ENCODE measurements around the gene CFAP70. TPM values are rescaled to one million over a fixed set of nuclear protein-coding genes. Genes with fewer than 3 reads are reported as not detected.
A peak's percentile ranks its signal among the peaks of the same experiment; 100 is the strongest.
"Not testable (repeated sequence)": the region's sequence is repeated elsewhere in the genome, so short reads cannot be mapped to it uniquely, and the experiment has no call there.

The CFAP70 gene
- total RNA-seq, 2 experiments from 2014 or later, result 0.58 to 0.60 TPM

- Mint-ChIP-seq H3K9me3 (peaks cover 15% of the 10 kb centered on the region), H3K36me3 (peaks cover 13% of the 10 kb centered on the region), H3K4me1 (no peaks in the 10 kb centered on the region), H3K27me3 (no peaks in the 10 kb centered on the region), H3K4me3 (no peak overlapping the region), H3K27ac (no peak overlapping the region)
- no peak for DNase-seq
These were observed 51.4 kb downstream of the CFAP70 start for GRCh38 chr10:73307203-73307800.

GRCh38 chr10:73306171-73306708, 52.4 kb downstream of the CFAP70 start:
- no peak overlapping the region for H3K4me3 Mint-ChIP-seq
- peaks cover 13% of the 10 kb centered on the region for H3K36me3 Mint-ChIP-seq
- no peak for DNase-seq
- H3K9me3 Mint-ChIP-seq, result peaks cover 15% of the 10 kb centered on the region
- H3K27ac Mint-ChIP-seq, result no peak overlapping the region
- no peaks in the 10 kb centered on the region for H3K4me1 Mint-ChIP-seq
- no peaks in the 10 kb centered on the region for H3K27me3 Mint-ChIP-seq

GRCh38 chr10:73296946-73297345, 61.7 kb downstream of the CFAP70 start:
- no peak overlapping the region for H3K4me3 Mint-ChIP-seq
- no peaks in the 10 kb centered on the region for H3K9me3 Mint-ChIP-seq
- no peak for DNase-seq
- no peak overlapping the region for H3K27ac Mint-ChIP-seq
- H3K4me1 Mint-ChIP-seq, result no peaks in the 10 kb centered on the region
- no peaks in the 10 kb centered on the region for H3K36me3 Mint-ChIP-seq
- no peaks in the 10 kb centered on the region for H3K27me3 Mint-ChIP-seq

GRCh38 chr10:73293461-73293860, 65.2 kb downstream of the CFAP70 start:
- Mint-ChIP-seq H3K27ac (no peak overlapping the region), H3K36me3 (peaks cover 12% of the 10 kb centered on the region), H3K27me3 (no peaks in the 10 kb centered on the region), H3K9me3 (peaks cover 1% of the 10 kb centered on the region), H3K4me3 (no peak overlapping the region), H3K4me1 (no peaks in the 10 kb centered on the region)
- DNase-seq, result no peak

DNA sequence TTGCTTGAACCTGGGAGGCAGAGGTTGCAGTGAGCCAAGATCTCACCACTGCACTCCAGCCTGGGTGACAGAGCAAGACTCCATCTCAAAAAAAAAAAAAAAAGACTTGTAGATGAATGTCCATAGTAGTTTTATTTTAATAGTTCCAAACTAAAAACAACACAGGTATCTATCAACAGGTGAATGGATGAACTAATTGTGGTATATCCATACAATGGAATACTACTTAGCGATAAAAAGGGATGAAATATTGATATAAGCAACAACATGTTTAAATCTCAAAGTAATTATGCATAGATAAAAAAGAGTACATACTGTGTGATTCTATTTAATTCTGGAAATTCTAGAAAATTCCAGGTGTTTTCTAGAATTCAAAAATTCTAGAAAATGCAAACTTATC, 68.7 kb downstream of the CFAP70 start:
- H3K27ac Mint-ChIP-seq, result no peak overlapping the region
- H3K27me3 Mint-ChIP-seq, result no peaks in the 10 kb centered on the region
- DNase-seq, result no peak
- no peak overlapping the region for H3K4me3 Mint-ChIP-seq
- peaks cover 12% of the 10 kb centered on the region for H3K36me3 Mint-ChIP-seq
- H3K4me1 Mint-ChIP-seq, result no peaks in the 10 kb centered on the region
- H3K9me3 Mint-ChIP-seq, result peaks cover 1% of the 10 kb centered on the region

- Mint-ChIP-seq H3K4me3 (no peak overlapping the region), H3K4me1 (no peaks in the 10 kb centered on the region), H3K27ac (no peak overlapping the region), H3K27me3 (no peaks in the 10 kb centered on the region), H3K9me3 (peaks cover 1% of the 10 kb centered on the region), H3K36me3 (peaks cover 12% of the 10 kb centered on the region)
- DNase-seq, result no peak
These were observed 71.2 kb downstream of the CFAP70 start for GRCh38 chr10:73287441-73287840.

DNA sequence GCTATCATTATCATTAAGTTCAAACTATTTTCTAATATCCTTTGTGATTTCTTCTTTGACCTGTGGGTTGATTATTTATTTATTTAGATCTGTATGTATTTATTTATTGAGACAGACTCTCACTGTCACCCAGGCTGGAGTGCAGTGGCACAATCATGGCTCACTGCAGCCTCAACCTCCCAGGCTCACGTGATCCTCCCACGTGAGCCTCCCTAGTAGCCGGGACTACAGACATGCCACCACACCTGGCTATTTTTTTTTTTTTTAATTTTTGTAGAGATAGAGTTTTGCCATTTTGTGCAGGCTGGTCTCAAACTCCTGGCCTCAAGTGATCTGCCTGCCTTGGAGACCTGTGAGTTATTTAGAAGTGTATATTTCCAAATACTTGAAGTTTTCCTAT, 77.6 kb downstream of the CFAP70 start:
- no peak overlapping the region for H3K27ac Mint-ChIP-seq
- no peaks in the 10 kb centered on the region for H3K36me3 Mint-ChIP-seq
- H3K4me3 Mint-ChIP-seq, result no peak overlapping the region
- H3K9me3 Mint-ChIP-seq, result no peaks in the 10 kb centered on the region
- no peak for DNase-seq
- no peaks in the 10 kb centered on the region for H3K4me1 Mint-ChIP-seq
- H3K27me3 Mint-ChIP-seq, result no peaks in the 10 kb centered on the region

GRCh38 chr10:73264423-73264822, 94.2 kb downstream of the CFAP70 start:
- Mint-ChIP-seq H3K4me1 (peaks cover 4% of the 10 kb centered on the region), H3K27me3 (no peaks in the 10 kb centered on the region), H3K36me3 (no peaks in the 10 kb centered on the region), H3K9me3 (no peaks in the 10 kb centered on the region), H3K4me3 (no peak overlapping the region), H3K27ac (no peak overlapping the region)
- DNase-seq, result no peak

DNA sequence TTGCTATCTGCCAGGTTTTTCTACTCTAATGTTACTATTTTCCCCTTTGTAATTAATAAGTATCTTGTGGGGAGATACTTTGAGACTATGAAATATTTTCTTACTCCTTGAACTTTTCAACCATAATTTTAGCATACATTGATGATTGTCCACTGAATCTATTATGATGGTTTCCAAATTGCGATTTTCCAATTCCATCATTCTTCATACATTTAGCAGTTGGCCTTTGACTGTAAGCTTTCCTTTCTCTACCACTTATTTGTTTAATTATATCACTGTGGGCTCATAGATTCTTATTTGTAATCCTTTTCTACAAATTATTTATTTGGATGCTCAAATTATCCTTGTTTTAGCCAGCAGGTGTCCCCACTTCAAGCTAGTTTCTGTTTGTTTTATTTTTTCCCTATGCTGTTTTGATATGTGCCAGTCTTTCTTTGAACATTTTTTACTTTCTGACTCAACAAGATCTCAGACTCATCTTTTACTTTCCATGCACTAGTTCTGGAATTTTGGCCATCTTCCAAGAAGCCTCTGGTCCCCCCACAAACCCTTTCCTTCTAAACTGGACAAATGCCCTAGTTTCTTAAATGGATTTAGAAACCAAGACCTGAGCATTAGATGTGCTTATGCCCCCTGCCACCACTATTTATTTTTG, 94.8 kb downstream of the CFAP70 start:
- DNase-seq, result no peak
- Mint-ChIP-seq H3K4me1 (peaks cover 4% of the 10 kb centered on the region), H3K4me3 (no peak overlapping the region), H3K36me3 (no peaks in the 10 kb centered on the region), H3K27me3 (no peaks in the 10 kb centered on the region), H3K9me3 (peaks cover 3% of the 10 kb centered on the region), H3K27ac (no peak overlapping the region)

DNA sequence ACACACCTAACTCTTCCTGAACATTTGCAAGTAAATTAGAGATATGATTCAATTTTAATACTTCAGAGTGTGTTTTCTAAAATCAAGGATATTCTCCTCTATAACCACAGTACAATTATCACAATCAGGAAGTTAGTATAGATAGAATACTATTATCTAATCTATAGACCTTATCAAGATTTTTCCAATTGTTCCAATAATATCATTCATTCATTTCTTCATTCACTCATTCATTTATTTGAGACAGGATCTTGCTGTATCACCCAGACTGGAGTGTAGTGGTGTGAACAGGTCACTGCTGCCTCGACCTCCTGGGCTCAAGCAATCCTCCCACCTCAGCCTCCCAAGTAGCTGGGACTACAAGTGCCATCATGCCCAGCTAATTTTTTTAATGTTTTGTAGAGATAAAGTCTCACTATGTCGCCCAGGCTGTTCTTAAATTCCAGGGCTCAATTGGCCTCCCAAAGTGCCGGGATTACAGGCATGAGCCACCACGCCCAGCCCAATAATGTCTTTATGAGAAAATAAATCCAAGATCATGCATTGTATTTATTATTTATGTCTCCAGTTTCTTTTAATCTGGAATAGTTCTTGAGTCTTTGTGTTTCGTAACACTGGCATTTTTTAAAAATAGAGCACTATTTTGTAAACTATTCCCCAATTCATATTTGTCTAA, 95.6 kb downstream of the CFAP70 start:
- Mint-ChIP-seq H3K4me1 (peaks cover 4% of the 10 kb centered on the region), H3K36me3 (no peaks in the 10 kb centered on the region), H3K27me3 (no peaks in the 10 kb centered on the region), H3K27ac (no peak overlapping the region), H3K4me3 (no peak overlapping the region), H3K9me3 (peaks cover 3% of the 10 kb centered on the region)
- DNase-seq, result no peak

GRCh38 chr10:73262105-73262730, 96.4 kb downstream of the CFAP70 start:
- no peaks in the 10 kb centered on the region for H3K36me3 Mint-ChIP-seq
- H3K27me3 Mint-ChIP-seq, result no peaks in the 10 kb centered on the region
- peaks cover 3% of the 10 kb centered on the region for H3K9me3 Mint-ChIP-seq
- DNase-seq, result no peak
- H3K4me3 Mint-ChIP-seq, result no peak overlapping the region
- H3K27ac Mint-ChIP-seq, result no peak overlapping the region
- H3K4me1 Mint-ChIP-seq, result peaks cover 4% of the 10 kb centered on the region

GRCh38 chr10:73261362-73261995, 97.2 kb downstream of the CFAP70 start:
- Mint-ChIP-seq H3K4me1 (peaks cover 7% of the 10 kb centered on the region), H3K36me3 (no peaks in the 10 kb centered on the region), H3K27me3 (no peaks in the 10 kb centered on the region), H3K4me3 (no peak overlapping the region), H3K9me3 (peaks cover 3% of the 10 kb centered on the region), H3K27ac (no peak overlapping the region)
- DNase-seq, result no peak

GRCh38 chr10:73258612-73259011, 100.1 kb downstream of the CFAP70 start:
- H3K9me3 Mint-ChIP-seq, DNase-seq, H3K4me3 Mint-ChIP-seq, H3K36me3 Mint-ChIP-seq, H3K27me3 Mint-ChIP-seq, H3K27ac Mint-ChIP-seq: not testable (repeated sequence)
- peaks cover 12% of the 10 kb centered on the region for H3K4me1 Mint-ChIP-seq

DNA sequence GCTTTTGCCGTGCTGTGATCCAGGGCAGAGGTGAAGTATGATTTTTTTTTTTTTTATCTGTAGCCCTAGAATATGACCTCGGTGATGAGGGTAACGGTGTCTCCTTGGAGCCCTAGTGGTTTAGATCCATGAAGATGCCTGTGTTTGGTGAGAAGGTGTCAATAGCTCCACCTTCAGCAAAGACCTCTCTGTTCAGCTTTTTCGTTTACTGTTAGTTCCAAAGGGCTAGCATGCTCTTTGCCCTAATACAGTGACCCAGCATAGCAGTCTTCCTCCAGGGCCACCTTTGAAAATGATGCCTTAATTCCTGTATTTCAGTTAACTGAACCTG, 105.5 kb downstream of the CFAP70 start:
- Mint-ChIP-seq H3K4me3 (peak overlapping the region; percentile 97), H3K4me1 (peaks cover 42% of the 10 kb centered on the region), H3K27me3 (no peaks in the 10 kb centered on the region), H3K9me3 (no peaks in the 10 kb centered on the region), H3K27ac (peak overlapping the region; percentile 98), H3K36me3 (peaks cover 38% of the 10 kb centered on the region)
- no peak for DNase-seq

All from activated naive CD8-positive, alpha-beta T cell treated with anti-CD3 and anti-CD28 coated beads for 36 hours (primary cell).